GM19240 (cell line): Measurements from ENCODE around the gene GDPD2.

Experiments
- DNase-seq: peaks from one replicate; pipeline ENCODE4 v3.0.0; 2011; ENCODE audit warnings: low spot score; ENCODE audit not compliant: insufficient read length

Gene GDPD2

GRCh38 chrX:70437921-70438665 lies 15.0 kb downstream of the GDPD2 start:
- no peak for DNase-seq

DNA sequence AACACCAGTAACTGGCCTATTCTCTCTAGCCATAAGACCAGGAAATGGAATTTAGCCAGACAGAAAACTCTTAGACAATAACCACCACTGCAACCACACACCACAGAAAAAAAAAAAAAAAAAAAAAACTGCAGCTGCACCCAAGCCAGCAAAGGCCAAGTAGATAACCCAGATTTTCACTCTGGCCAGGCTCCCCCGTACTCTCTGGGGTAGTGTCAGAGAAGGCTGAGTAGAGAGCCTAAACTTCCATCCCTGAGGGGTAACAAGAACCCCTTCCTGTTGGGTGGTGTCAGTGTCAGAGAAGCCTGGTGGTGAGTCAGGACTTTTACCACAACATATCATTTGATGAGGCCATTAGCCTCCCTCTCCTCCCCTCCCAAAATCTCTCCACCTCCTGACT lies 15.9 kb downstream of the GDPD2 start:
- DNase-seq, result no peak

- DNase-seq, result no peak
Observed at GRCh38 chrX:70442224-70442623, 19.1 kb downstream of the GDPD2 start.

DNA sequence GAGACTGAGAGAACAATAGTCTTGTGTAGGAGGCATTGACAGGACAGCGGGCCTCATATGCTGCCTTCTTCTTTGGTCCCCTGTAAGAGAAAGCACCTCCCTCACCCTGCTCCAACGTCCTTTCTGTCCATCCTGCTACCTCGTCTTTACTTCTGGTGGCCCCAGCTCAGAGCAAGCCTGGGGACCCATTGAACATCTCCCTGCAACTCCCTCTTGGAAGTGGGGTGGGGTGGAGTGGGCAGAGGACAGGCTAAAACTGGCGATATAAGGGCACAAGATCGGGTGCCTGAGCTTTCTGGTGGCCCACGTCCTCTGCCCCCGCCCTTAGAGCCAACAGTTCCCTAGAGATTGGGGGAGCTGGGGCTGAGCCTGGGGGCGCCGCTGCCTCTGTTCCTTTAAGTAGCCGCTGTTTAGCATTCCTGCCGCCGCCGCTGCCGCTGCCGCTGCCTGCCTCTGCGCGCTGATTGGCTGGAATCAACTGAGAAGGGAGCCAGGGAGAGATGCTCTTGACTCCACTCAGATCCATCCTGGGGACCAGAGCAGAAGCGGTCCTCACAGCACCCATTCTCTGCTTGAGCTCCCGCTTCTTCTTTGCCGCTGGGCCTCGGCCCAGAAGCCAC lies 21.3 kb downstream of the GDPD2 start, which contains the start of gene DLG3:
Gene DLG3 (plus strand): TSS at position 510 of the 620 bp plus-strand sequence. CDS start 367 bp downstream, outside the sequence.
- DNase-seq, result no peak

DNA sequence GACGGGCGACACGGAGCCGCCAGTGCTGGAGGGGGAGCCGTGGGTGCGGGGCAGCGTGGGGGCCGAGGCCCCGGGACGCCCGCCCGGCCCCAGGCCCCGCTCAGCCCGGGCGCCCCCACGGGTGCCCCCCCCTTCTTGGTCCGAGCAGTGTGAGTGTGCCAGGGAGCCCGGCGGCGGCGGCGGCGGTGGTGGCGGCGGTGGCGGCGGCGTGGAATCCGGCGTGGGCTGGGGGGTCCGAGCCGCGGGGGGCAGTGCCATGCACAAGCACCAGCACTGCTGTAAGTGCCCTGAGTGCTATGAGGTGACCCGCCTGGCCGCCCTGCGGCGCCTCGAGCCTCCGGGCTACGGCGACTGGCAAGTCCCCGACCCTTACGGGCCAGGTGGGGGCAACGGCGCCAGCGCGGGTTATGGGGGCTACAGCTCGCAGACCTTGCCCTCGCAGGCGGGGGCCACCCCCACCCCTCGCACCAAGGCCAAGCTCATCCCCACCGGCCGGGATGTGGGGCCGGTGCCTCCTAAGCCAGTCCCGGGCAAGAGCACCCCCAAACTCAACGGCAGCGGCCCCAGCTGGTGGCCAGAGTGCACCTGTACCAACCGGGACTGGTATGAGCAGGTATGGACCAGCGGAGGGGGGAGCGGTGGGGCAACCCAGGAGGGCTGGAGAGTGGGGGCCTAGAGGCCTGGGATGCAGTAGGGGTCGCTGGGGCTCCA lies 22.0 kb downstream of the GDPD2 start:
- DNase-seq, result no peak

DNA sequence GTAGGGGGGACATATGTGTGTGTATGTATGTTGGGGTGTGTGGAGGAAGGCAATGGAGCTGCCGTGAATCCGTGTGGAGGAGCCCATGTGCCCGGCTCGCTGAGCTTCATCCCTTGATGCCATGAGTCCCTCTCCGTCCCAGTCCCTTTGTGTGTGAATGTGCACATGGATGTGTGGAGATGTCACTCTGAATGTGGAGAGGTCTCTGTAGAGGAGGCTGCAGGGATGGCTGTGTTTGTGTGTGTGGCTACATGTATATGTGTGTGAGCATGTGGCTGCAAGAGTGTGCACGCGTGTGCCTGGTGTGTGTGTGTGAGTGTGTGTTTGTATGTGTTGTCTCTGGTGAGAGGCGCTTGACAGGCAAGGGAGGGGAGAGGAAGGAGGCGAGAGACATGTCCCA lies 22.8 kb downstream of the GDPD2 start:
- no peak for DNase-seq

- DNase-seq, result no peak
Observed at GRCh38 chrX:70446380-70447350, 23.6 kb downstream of the GDPD2 start.

DNA sequence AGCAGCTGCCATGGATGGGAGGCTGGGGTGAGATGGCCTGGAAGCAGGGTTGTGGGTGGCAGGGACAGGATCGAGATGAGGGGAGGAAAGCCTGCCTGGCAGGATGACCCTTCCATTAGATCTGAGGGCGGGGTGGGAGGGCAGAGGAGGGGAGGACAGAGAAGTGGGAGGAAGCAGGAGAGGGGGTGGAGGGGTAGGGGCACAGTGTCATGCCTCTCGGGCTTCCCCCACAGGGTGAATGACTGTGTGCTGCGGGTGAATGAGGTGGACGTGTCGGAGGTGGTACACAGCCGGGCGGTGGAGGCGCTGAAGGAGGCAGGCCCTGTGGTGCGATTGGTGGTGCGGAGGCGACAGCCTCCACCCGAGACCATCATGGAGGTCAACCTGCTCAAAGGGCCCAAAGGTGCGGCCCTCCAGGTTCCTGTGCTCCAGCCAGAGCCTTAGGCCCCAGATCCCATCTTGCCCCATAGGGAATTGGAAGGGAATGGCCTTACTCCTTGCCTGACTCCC lies 26.4 kb downstream of the GDPD2 start:
- DNase-seq, result no peak

GRCh38 chrX:70452143-70452733 lies 29.1 kb downstream of the GDPD2 start:
- DNase-seq, result no peak

DNA sequence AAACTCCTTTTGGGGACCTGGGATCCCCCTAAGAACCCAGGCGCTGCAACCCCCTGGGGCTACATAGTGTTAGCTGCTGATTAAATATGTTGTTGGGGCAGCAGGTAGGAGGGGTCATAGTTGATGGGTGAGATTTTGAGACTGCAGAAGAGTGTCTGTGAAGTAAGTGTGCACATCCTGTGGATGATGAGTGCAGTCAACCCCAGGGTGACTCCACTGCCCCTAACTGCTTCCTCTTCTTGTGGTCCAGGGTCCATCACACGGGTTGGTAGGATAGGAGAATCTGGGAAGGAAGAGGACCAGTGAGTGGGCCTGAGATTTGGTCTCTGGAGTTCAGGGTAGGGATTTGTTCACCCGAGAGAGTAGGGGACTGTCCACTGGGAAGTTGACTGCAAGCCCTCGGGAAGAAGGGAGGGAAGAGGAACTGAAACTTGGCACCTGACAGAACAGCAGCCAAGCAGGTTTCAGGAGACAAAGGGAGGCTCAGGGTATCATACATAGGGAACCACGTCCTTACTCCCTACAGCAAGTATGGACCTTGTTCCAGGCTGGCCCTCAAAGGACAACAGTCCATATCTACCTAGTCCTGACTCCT lies 30.0 kb downstream of the GDPD2 start:
- no peak for DNase-seq

DNA sequence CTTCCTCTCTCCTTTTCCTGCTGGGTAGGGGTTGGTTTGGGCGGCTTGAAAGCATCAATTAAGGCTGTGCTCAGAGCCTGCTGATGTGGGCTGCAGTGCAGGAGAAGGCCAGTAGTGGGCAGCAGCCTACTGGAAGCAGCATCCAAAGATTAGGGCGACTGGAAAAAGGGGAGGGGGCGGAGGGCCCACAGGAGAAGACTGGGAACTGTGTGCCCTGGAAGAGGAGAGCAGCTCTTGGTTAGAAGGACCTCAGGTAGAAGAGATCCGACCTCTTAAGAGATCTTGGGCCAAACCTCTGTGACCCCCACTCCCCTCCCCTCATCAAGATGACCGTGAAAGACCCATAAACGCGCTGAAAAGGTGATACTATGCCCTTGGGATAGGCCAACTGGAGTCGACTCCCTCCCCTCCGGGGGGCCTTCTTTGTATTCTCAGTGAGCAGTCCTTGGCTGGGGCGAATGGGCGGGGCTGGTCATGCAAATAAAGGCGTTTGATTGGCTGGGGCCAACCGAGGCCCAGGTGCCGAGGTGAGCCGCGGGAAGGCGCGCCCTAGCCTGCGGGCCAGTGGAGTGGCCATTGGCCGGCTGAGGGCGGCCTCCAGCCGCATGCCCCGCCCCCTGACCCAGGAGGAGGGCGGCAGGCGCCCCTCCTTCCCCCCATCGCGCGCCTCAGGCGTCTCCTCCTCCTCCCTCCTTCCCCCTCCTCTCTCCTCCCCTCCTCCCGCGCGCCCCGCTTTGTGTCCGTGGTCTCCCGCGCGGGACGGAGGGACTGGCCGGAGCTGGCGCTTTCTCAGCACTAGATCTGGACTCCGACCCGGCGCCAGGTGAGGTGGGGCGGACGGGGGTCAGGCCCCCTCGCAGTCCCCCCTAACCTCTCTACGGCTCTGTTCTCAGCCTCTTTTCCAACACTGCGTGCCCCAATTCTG lies 31.6 kb downstream of the GDPD2 start:
- DNase-seq, result no peak

GRCh38 chrX:70455366-70456202 lies 32.5 kb downstream of the GDPD2 start:
- no peak for DNase-seq

DNA sequence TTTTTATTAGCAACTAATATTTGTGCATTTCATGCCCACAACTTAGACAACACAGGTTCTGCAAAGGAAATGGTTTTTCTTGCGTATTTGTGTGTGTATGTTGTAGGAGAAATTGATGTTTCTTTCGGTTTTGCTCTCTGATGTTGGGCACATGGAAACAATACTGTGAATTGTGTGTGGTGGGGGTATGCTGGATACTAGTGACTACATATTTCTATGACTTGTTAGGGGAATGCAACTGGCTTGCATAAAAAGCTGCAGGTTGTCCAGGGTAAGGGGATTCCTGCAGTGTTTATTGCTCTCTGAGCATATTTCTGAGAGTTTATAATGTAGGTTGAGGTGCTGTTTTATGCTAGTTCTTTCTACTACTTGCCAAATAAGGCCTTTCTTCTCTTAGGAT lies 33.1 kb downstream of the GDPD2 start:
- DNase-seq, result no peak

DNA sequence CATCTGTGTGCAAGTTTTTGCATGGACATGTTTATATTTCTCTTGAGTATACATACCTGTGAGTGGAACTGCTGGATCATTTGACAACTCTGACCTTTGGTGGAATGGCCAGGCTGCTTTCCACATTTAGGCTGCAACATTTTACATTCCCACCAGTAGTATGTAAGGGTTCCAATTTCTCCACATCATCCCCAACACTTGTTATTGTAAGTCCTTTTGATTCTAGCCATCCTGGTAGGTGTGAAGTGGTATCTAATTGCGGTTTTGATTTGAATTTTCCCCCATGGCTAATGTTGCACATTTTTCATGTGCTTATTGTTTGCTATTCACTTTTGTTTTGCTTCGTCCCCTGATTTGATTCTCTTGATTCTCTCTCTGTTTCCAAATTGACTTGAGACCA lies 37.9 kb downstream of the GDPD2 start:
- DNase-seq, result no peak

- no peak for DNase-seq
Observed at GRCh38 chrX:70464051-70464450, 40.9 kb downstream of the GDPD2 start.

GRCh38 chrX:70466968-70467367 lies 43.9 kb downstream of the GDPD2 start:
- DNase-seq, result no peak

- no peak for DNase-seq
Observed at GRCh38 chrX:70468709-70469108, 45.6 kb downstream of the GDPD2 start.

GRCh38 chrX:70470850-70471289 lies 47.8 kb downstream of the GDPD2 start:
- no peak for DNase-seq
